SJSA1 (cell line): Measurements from ENCODE around the gene MRPL51. TPM values are rescaled to one million over a fixed set of nuclear protein-coding genes. Genes with fewer than 3 reads are reported as not detected.
"Not testable (repeated sequence)": the region's sequence is repeated elsewhere in the genome, so short reads cannot be mapped to it uniquely, and the experiment has no call there.

Source experiments
- DNase-seq, 2 experiments: peaks; one replicate each; pipeline ENCODE4 v3.0.0-alpha.2; 2015 to 2020; ENCODE audit warnings: low spot score in 2 of 2, low read depth in 1 of 2
- H3K27ac ChIP-seq: fragments of 250-450 bp; sonication (Bioruptor Pico); 2 replicates; pipeline ENCODE4 v1.5.1; 2020; ENCODE audit warnings: mild to moderate bottlenecking, moderate library complexity
- H3K27me3 ChIP-seq: fragments of 250-450 bp; sonication (Bioruptor Pico); replicated peaks from 2 replicates; pipeline ENCODE4 v1.5.1; 2020; ENCODE audit warnings: mild to moderate bottlenecking, moderate library complexity
- H3K36me3 ChIP-seq: fragments of 250-450 bp; sonication (Bioruptor Pico); 2 replicates; pipeline ENCODE4 v1.5.1; 2020; ENCODE audit warnings: mild to moderate bottlenecking
- H3K4me1 ChIP-seq: fragments of 250-450 bp; sonication (Bioruptor Pico); replicated peaks from 2 replicates; pipeline ENCODE4 v1.6.1; 2021; ENCODE audit warnings: mild to moderate bottlenecking
- H3K4me3 ChIP-seq: fragments of 250-450 bp; sonication (Bioruptor Pico); 2 replicates; pipeline ENCODE4 v1.5.1; 2020; ENCODE audit warnings: mild to moderate bottlenecking
- H3K9me3 ChIP-seq: fragments of 250-450 bp; sonication (Bioruptor Pico); replicated peaks from 2 replicates; pipeline ENCODE4 v1.5.1; 2020; ENCODE audit warnings: mild to moderate bottlenecking
- total RNA-seq: library from RNA; depleted of rRNA; stranded (reverse); fragments of >200 nt; shearing (Covaris generic); gene quantifications from 2 replicates; pipeline ENCODE4 v1.2.3, GENCODE V29; 2014

Gene MRPL51
- total RNA-seq, 1 experiment from 2014 or later, result 213 TPM

DNA sequence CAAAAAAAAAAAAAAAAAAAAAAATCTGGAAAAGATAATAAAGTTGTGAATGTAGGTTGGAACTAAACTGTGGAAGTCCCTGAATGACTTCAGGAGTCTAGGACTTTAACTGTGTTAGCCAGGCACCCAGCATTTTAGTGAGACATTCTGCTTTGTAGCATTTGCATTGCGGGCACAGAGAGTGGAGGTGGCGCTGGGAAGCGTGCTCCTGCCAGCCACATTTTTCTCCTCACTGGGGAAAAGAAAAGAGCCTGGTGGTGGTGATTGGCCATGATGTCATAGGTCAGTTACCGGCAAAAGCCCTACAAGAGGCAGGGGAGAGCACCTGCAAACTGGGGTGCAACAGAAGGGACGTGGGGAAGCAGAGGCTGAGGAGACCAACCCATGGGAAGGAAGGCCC, 31.6 kb upstream of the MRPL51 start:
- H3K36me3 ChIP-seq, result peaks cover 98% of the 10 kb centered on the region
- DNase-seq, result no peak
- no peaks in the 10 kb centered on the region for H3K9me3 ChIP-seq

DNA sequence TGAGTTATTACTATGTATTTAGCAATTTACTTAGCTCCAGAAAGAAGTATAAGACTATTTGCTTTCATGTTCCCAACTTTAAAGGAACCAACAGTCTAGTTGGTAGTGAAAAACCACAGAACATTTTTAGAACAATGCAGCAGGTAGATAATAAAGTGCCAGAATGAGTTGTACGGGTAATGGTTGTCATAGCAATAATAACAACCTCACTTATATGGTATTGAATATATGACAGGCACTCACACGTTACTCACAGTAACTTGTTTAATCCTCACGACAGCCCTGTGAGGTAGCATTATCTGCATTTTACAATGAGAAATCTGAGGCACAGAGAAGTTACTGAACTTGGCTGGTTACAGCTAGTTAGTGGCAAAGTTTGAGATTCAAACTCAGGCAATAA, 30.6 kb upstream of the MRPL51 start:
- DNase-seq, result no peak
- H3K4me3 ChIP-seq, result no peak overlapping the region
- H3K27ac ChIP-seq, result no peak overlapping the region
- H3K27me3 ChIP-seq, result no peaks in the 10 kb centered on the region
- H3K36me3 ChIP-seq, result peaks cover 98% of the 10 kb centered on the region
- no peaks in the 10 kb centered on the region for H3K4me1 ChIP-seq
- no peaks in the 10 kb centered on the region for H3K9me3 ChIP-seq

More for the DNA sequence above, 31.6 kb upstream of the MRPL51 start:
- H3K4me1 ChIP-seq, result no peaks in the 10 kb centered on the region
- no peak overlapping the region for H3K4me3 ChIP-seq
- no peak overlapping the region for H3K27ac ChIP-seq
- H3K27me3 ChIP-seq, result no peaks in the 10 kb centered on the region

DNA sequence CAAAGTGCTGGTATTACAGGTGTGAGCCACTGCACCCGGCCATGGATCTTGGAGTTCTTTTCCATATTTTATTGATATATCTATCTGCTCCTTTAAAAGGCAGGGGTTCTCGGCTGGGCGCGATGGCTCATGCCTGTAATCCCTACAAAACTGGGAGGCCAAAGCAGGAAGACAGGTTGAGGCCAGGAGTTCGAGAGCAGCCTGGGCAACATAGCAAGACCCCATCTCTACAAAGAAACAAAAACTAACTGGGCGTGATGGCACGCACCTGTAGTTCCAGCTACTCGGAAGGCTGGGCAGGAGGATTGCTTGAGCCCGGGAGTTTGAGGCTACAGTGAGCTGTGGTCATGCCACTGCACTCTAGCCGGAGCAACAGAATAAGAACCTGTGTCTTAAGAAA, 29.1 kb upstream of the MRPL51 start:
- Histone ChIP-seq H3K9me3 (no peaks in the 10 kb centered on the region), H3K27me3 (no peaks in the 10 kb centered on the region), H3K4me1 (no peaks in the 10 kb centered on the region), H3K4me3 (no peak overlapping the region), H3K36me3 (peaks cover 98% of the 10 kb centered on the region), H3K27ac (no peak overlapping the region)
- DNase-seq, result no peak

DNA sequence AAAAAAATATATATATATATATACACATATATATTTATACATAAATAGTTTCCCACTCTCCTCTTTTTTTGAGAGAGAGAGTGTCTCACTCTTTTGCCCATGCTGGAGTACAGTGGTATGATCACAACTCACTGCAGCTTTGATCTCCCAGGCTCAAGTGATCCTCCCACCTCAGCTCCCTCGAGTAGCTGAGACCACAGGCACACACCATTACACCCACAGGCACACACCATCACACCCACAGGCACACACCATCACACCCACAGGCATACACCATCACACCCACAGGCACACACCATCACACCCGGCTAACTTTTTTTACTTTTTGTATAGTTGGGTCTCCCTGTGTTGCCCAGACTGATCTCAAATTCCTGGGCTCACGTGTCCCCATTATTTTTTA, 27.1 kb upstream of the MRPL51 start:
- no peak for DNase-seq
- peaks cover 98% of the 10 kb centered on the region for H3K36me3 ChIP-seq
- no peaks in the 10 kb centered on the region for H3K4me1 ChIP-seq
- no peak overlapping the region for H3K4me3 ChIP-seq
- no peaks in the 10 kb centered on the region for H3K9me3 ChIP-seq
- no peak overlapping the region for H3K27ac ChIP-seq
- no peaks in the 10 kb centered on the region for H3K27me3 ChIP-seq

DNA sequence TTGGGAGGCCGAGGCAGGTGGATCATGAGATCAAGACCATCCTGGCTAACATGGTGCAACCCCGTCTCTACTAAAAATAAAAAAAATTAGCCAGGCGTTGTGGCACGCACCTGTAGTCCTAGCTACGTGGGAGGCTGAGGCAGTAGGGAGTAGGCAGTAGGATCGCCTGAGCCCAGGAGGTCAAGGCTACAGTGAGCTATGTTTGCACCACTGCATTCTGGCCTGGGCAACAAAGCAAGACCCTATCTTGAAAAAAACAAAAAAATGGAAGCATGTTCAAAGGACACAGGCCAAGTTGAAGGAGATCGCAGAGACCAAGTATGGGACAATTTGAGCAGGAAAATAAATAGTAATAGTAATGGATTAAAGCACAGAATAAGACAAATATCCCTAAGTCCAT, 15.0 kb upstream of the MRPL51 start:
- peaks cover 18% of the 10 kb centered on the region for H3K4me1 ChIP-seq
- DNase-seq, result no peak
- H3K27ac ChIP-seq, result no peak overlapping the region
- no peaks in the 10 kb centered on the region for H3K9me3 ChIP-seq
- no peaks in the 10 kb centered on the region for H3K27me3 ChIP-seq
- H3K36me3 ChIP-seq, result peaks cover 94% of the 10 kb centered on the region
- no peak overlapping the region for H3K4me3 ChIP-seq

DNA sequence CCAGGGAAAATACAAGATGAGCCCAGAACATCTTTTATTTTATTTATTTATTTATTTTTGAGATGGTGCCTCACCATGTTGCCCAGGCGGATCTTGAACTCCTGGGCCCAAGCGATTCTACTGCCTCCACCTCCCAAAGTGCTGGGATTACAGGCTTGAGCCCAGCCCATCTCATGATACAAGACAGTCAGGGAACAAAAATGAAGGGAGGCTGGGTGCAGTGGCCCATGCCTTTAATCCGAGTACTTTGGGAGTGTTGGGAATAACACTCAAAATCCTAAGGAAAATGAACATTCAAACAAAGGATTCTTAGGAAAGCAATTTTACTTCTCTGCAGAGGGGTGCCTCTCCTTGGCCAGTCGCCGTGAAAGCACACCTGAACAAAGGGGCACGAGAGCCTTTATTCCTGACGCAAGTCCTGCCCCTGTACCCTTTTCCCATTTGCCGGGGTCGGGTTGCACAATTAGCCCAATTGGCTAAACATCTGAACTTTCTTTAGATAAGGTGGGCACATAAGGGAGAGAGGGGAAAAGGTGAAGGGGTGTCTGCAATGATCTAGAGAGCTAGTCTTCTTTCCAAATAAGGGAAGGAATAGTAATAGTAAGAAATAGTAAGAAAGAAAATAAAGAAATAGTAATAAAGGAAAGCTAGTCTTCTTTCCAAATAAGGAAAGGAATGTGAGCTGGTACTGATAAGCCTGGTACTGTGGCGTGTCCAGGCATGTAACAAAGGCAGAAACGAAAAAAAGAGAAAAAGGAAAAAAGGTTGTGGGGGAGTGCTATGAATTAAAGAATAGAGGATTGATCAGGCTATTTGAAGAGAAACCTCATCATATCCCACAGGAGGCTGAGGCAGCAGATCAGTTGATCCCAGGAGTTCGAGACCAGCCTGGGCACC, 14.3 kb upstream of the MRPL51 start:
- H3K9me3 ChIP-seq, result no peaks in the 10 kb centered on the region
- H3K4me1 ChIP-seq, result peaks cover 18% of the 10 kb centered on the region
- peak in 1 of 2 experiments; percentile 31 for DNase-seq
- peak overlapping the region; percentile 37 for H3K27ac ChIP-seq
- H3K27me3 ChIP-seq, result no peaks in the 10 kb centered on the region
- H3K4me3 ChIP-seq, result no peak overlapping the region
- H3K36me3 ChIP-seq, result peaks cover 94% of the 10 kb centered on the region

DNA sequence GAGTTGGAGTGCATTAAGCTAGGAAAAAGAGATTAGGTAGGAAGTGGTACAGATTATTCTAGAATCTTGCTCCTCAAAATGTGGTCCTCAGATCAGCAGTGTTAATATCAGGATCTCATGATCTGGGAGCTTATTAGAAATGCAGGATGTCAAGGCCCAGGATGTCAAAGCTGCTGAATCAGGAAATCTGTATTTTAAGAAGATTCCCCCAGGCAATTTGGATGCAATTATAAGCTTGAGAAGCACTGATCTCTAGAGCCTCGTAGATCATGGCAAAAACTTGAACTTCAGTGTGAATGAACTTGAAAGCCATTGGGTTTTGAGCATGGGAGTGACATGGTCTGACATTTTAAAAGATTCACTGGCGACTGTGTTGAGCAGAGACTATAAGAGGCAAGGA, 7.4 kb upstream of the MRPL51 start:
- DNase-seq, result no peak
- no peak overlapping the region for H3K4me3 ChIP-seq
- no peak overlapping the region for H3K27ac ChIP-seq
- no peaks in the 10 kb centered on the region for H3K27me3 ChIP-seq
- H3K9me3 ChIP-seq, result no peaks in the 10 kb centered on the region
- H3K36me3 ChIP-seq, result peaks cover 95% of the 10 kb centered on the region
- H3K4me1 ChIP-seq, result peaks cover 3% of the 10 kb centered on the region

DNA sequence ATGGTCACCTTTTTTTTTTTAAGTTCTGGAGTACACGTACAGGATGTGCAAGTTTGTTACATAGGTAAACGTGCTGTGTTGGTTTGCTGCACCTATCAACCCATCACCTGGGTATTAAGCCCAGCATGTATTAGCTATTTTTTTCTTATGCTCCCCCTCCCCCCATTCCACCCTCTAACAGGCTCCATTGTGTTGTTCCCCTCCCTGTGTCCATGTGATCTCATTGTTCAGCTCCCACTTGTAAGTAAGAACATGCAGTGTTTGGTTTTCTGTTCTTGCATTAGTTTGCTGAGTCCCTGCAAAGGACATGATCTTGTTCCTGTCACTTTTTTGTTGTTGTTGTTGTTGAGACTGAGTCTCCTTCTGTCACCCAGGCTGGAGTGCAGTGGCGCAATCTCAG, 4.2 kb upstream of the MRPL51 start:
- Histone ChIP-seq H3K36me3 (peaks cover 80% of the 10 kb centered on the region), H3K4me1 (peaks cover 14% of the 10 kb centered on the region)
- H3K27ac ChIP-seq, DNase-seq, H3K4me3 ChIP-seq, H3K27me3 ChIP-seq, H3K9me3 ChIP-seq: not testable (repeated sequence)

DNA sequence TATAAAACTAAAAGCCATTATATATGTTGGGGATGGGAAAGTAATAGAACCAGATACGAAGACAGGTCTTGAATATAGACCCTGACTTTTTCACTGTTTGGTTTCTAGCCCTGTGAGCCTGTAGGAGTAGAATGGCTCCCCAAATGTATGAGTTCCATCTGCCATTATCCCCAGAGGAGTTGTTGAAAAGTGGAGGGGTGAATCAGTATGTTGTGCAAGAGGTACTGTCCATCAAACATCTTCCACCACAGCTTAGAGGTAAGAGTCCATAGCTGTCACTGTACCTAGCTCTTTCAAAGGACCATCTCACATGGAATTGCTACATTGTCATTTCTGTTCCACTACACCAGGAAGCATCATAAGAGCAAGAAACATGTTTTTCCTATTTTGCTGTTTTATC, 1.9 kb upstream of the MRPL51 start:
- Histone ChIP-seq H3K36me3 (peaks cover 71% of the 10 kb centered on the region), H3K9me3 (no peaks in the 10 kb centered on the region), H3K27ac (peak overlapping the region; percentile 94), H3K4me3 (peak overlapping the region; percentile 56), H3K27me3 (no peaks in the 10 kb centered on the region), H3K4me1 (peaks cover 17% of the 10 kb centered on the region)
- no peak for DNase-seq

DNA sequence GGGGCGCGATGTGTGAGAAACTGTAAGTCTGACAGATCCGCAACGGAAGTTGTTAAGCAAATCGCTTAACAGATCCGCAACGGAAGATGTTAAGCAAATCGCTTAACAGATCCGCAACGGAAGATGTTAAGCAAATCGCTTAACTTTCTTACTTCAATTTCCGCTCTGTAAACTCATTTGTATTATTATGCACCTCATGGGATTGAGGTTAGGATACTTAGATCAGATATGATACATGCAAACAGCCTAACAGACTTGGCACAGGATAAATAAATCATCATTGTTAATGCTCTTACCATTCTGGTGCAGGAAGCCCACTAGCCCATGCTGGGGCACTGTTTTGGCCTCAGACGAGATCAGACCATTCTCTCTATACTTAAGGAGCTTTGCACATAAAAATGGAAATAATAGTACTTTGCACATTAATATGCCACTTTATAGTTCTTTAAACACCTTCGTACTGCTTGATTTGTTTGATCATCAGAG, 1.2 kb upstream of the MRPL51 start:
- H3K27ac ChIP-seq, result peak overlapping the region; percentile 94
- no peak for DNase-seq
- H3K36me3 ChIP-seq, result peaks cover 64% of the 10 kb centered on the region

DNA sequence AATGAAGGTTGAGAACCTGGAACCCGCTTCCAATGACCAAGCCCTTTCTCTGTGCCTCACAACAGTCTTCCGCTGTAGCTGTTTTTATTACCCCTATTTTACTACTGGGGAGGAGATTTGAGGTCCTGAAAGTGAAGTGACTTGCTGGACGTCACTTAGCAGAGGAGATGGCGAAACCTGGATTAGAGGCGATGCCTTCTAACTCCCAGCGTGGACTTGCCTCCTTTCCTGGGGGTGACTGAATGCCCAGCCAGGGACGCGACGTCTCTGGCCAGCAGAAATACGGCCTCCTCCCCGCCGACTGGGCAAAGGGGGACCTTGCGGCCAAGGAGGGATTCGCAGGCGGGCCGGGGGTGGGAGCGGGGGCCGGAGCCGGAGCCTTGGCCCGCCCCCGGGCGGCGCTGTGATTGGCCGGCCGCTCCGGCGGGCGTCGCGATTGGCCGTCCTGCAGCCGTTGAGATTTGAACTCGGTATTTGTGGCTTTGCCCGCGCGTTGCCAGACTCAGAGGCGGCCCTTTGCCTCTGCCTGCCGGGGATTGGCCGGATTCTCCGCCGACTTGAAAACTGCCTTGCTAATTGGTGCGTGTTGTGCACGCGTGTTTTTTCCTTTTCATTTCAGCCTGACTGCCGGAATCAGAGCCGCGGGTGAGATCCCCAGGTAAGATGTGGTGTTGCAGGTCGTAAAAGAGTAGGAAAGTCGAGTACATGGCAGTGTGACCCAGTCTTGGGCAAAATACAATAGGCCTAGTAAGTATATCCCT, 615 bp upstream of the MRPL51 start, which contains the start of gene NCAPD2:
Gene NCAPD2 (plus strand): TSS at position 606 of the 761 bp plus-strand sequence. CDS start 997 bp downstream, outside the sequence.
- no peaks in the 10 kb centered on the region for H3K9me3 ChIP-seq
- peaks cover 17% of the 10 kb centered on the region for H3K4me1 ChIP-seq
- H3K27ac ChIP-seq, result peak within 1 kb of the TSS; percentile 94
- peak; percentile 98 for DNase-seq
- H3K36me3 ChIP-seq, result peaks cover 58% of the 10 kb centered on the region
- peak within 1 kb of the TSS; percentile 56 for H3K4me3 ChIP-seq
- H3K27me3 ChIP-seq, result no peaks in the 10 kb centered on the region

More for the DNA sequence above, 1.2 kb upstream of the MRPL51 start:
- H3K4me1 ChIP-seq, result peaks cover 17% of the 10 kb centered on the region
- no peaks in the 10 kb centered on the region for H3K27me3 ChIP-seq
- no peaks in the 10 kb centered on the region for H3K9me3 ChIP-seq
- H3K4me3 ChIP-seq, result peak overlapping the region; percentile 56

DNA sequence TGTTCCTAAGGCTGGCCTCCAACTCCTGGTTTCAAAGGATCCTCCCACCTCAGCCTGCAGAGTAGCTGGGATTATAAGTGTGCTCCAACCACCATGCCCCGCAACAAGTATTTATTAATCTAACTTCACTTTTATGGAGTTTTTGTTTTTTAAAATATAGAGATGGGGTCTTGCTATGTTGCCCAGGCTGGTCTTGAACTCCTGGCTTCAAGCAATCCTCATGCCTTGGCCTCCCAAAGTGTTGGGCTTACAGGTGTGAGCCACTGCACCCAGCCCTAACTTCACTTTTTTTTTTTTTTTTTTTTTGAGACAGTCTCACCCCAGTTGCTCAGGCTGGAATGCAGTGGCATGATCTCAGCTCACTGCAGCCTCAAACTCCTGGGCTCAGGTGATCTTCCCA, 2.4 kb downstream of the MRPL51 start:
- H3K4me3 ChIP-seq, DNase-seq, H3K27ac ChIP-seq, H3K9me3 ChIP-seq, H3K27me3 ChIP-seq: not testable (repeated sequence)
- peaks cover 28% of the 10 kb centered on the region for H3K36me3 ChIP-seq
- H3K4me1 ChIP-seq, result peaks cover 16% of the 10 kb centered on the region

DNA sequence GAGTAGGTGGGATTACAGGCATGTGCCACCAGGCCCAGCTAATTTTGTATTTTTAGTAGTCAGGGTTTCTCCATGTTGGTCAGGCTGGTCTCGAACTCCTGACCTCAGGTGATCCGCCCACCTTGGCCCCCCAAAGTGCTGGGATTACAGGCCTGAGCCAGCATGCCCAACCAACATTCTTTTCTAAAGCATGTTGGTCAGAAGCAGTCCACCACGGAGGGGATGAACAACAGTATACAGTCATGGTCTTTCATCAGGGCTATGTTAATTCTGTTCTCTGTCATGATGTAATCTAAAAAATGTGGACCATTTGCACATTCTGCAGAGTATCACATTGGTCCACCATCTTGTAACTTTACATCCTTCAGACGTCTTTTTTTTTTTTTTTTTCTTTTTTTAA, 3.6 kb downstream of the MRPL51 start:
- Histone ChIP-seq H3K27ac (no peak overlapping the region), H3K9me3 (no peaks in the 10 kb centered on the region)

DNA sequence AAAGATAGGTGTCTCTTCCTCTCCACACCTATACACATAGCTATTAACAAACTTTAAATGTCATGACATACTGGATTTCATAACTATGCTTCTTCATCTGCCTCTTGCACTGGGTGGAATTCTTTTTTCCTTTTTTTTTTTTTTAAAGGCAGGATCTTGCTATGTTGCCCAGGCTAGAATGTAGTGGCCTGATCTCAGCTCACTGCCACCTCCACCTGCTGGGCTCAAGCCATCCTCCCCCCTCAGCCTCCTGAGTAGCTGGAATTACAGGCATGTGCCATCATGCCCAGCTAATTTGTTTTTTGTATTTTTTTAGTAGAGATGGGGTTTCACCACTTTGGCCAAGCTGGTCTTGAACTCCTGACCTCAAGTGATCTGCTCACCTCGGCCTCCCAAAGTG, 4.8 kb downstream of the MRPL51 start:
- Histone ChIP-seq H3K4me1 (peaks cover 5% of the 10 kb centered on the region), H3K36me3 (peaks cover 16% of the 10 kb centered on the region), H3K27me3 (no peaks in the 10 kb centered on the region), H3K9me3 (no peaks in the 10 kb centered on the region), H3K4me3 (no peak overlapping the region), H3K27ac (no peak overlapping the region)
- no peak for DNase-seq

More for the DNA sequence above, 3.6 kb downstream of the MRPL51 start:
- Histone ChIP-seq H3K4me3 (no peak overlapping the region), H3K27me3 (no peaks in the 10 kb centered on the region), H3K36me3 (peaks cover 16% of the 10 kb centered on the region), H3K4me1 (peaks cover 5% of the 10 kb centered on the region)
- no peak for DNase-seq
